HL-60 (cell line): ENCODE measurements around the gene XXYLT1.

Source experiments
- CTCF ChIP-seq: IDR thresholded peaks from one replicate; pipeline ENCODE4 v1.5.1; 2011; ENCODE audit warnings: low read length, control low read depth, inconsistent platforms; ENCODE audit not compliant: insufficient read depth
- GABPA ChIP-seq: IDR thresholded peaks from 2 replicates; pipeline ENCODE4 v1.6.1; 2012; ENCODE audit warnings: low read depth
- POLR2AphosphoS5 ChIP-seq: IDR thresholded peaks from 2 replicates; pipeline ENCODE4 v1.6.1; 2012; ENCODE audit warnings: low read depth
- REST ChIP-seq: IDR thresholded peaks from 2 replicates; pipeline ENCODE4 v1.6.1; 2012; ENCODE audit warnings: low read depth; ENCODE audit not compliant: insufficient replicate concordance
- SPI1 ChIP-seq: IDR thresholded peaks from 2 replicates; pipeline ENCODE4 v1.6.1; 2012; ENCODE audit warnings: low read depth, mild to moderate bottlenecking, borderline replicate concordance

GRCh38 chr3:195118671-195119070 is 152.3 kb downstream of the XXYLT1 start:
- TF ChIP-seq POLR2AphosphoS5 = no peak
- TF ChIP-seq CTCF = no peak
- no peak for TF ChIP-seq REST
- no peak for TF ChIP-seq GABPA
- TF ChIP-seq SPI1 = no peak
